GM11168 (cell line): ENCODE measurements around the gene OCA2.

Experiments
- in situ Hi-C: fragments of 300-500 bp; cut with MboI; formaldehyde crosslinking; loops from one replicate; pipeline ENCODE4 v1.12.0; 2022; ENCODE audit warnings: low sequenced_read_pairs; ENCODE audit not compliant: unreplicated experiment

Gene OCA2

GRCh38 chr15:27833974-27834373 is 265.1 kb downstream of the OCA2 start:
- in situ Hi-C loops = no loop called here

DNA sequence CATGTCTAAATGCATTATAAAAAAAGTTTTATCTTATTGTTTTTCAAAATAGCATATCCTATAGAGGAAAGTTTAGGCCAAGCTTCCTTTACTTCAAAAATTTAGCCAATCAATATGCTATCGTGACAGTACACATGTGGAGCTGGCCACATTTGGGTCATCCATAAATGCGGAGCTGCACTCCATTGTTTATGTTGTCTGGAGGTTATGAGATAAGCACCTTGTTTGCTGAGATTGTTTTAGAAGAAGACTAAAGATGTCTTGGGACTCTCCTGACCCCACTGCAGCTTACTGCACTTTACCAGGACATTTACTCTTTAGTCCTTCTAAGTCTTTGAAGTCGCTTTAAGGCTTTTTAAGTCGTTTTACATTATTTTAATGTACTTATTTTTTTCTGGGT is 265.9 kb downstream of the OCA2 start:
- in situ Hi-C loops = no loop called here

DNA sequence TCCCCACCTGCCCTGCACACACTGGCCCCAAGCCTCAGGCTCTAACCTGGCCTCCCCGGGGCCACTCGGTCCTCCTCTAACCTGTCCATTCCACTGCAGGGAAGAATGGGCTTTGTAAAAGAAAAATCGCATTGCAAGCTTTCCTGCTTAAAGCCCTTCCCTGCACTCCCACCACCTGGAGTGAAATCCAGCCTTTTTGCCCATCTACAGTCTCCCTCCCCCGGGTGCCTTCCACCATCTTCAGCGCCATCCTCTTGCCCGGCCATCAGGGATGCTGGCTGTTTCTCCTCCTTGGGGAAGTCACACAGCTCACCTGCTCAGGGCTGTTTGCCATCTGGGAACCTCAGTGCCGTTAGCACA is 266.9 kb downstream of the OCA2 start:
- in situ Hi-C loops = no loop called here

- in situ Hi-C loops = no loop called here
Measured at GRCh38 chr15:27831384-27832236, 267.5 kb downstream of the OCA2 start.

DNA sequence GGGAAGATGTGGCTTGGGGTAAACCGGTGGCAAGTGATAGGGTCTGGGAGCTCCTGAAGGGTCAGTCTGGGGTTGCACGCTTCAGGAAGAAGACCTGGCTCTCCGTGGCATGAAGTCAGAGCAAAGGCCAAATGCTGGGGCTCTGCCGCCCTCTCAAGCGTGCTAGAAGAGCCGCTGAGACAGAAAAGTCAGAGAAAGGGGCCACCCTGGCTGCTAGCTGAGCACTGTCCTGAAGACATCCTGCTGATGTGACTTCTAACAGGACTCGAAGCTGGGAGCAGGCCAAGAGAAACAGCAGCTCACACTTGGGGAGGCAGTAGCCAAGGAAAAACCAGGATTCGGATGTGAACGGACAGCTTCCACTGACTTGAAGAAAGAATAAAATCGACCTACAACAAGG is 270.4 kb downstream of the OCA2 start:
- in situ Hi-C loops = no loop called here

DNA sequence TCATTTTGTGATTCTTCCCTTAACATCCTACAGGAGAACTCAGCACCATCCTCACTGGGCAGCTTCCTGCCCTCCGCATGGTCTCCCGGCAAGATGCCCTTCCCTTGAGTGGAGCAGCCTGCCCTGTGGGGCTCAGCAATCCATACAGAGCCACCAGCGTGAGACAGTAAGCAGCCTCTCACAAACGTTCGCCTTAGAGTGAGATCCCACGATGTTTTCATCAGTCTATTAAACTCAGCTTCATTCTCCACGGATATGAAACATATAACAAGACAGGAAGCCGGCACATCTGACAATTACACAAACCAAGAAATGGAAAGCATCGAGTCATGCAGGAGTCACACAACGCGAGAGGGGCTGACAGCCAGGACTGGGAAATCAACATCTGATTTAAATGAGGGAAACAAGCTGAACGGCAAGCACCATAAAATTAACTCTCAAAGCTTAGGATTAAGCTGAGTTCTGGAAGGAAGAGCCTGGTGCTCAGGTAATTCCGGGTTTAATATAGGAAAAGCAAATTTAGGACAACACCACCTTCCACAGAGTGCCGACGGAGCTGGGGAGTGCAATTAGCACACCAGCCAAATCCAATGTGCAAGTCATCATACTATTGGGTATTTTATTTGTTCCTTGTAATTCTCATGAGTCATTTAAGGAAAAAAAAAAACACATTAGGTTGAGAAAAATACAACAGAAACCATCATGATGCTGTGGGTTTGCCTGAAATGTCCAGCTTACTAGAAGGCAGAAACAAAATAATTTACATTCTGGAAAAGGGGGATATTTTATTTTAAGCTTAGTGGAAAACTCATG is 272.0 kb downstream of the OCA2 start:
- in situ Hi-C loops = no loop called here

GRCh38 chr15:27826411-27826810 is 272.7 kb downstream of the OCA2 start:
- in situ Hi-C loops = no loop called here

- in situ Hi-C loops = no loop called here
Measured at GRCh38 chr15:27824841-27825422, 274.2 kb downstream of the OCA2 start.

DNA sequence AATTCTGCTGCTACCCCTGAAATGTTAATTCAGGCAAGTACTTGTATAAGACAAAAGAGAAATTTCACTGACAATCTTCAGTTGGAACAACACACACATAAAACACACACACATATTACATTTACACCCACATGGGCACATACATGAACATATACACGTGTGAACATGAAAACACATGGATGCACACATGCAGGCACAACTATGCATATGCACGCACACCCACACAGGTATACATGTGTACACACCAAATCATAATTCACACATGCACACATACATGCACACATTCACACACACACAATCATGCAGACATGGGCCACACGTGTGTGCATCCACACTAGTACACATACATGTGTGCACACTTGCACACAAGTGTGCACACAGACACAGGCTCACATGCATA is 277.8 kb downstream of the OCA2 start:
- in situ Hi-C loops = no loop called here

DNA sequence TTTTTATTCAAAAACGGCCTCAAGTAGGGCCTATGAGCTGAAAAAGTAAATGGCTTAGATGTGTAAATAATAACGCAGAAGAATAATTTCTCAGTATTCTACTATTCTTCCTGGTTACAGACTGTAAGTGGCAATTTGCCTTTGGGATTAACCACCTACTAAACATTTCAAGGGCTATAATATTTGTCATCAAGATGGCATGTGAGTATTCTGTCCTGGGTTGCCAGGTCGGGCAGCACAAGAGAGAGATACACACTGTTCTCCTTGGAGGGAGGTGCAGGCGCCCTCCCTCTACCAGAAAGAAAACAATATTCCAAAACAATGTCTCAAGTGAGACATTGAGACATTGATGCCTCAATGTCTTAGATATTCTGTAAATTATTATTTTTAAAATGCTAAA is 278.4 kb downstream of the OCA2 start:
- in situ Hi-C loops = no loop called here

- in situ Hi-C loops = no loop called here
Measured at GRCh38 chr15:27820232-27820631, 278.9 kb downstream of the OCA2 start.

- in situ Hi-C loops = no loop called here
Measured at GRCh38 chr15:27817258-27817657, 281.9 kb downstream of the OCA2 start.

- in situ Hi-C loops = no loop called here
Measured at GRCh38 chr15:27816790-27817189, 282.3 kb downstream of the OCA2 start.

DNA sequence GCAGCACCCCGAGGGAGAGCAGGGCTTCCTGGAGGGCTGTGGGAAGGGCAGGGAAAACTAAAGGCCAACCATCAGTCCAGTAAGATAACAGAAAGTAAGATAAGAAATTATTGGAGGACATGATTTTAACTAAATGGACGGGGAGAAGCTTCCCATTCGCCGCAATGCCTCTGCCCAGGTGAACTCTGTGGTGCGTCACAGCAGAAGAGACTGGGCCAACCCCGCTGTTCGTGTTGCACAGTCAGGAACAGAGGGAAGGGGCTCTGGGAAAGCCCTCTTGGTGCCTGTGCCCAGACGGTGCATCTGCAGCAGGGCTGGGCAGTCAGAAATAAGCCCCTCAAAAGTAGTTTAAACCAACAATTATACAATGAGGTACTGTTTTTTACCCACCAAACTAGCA is 284.1 kb downstream of the OCA2 start:
- in situ Hi-C loops = no loop called here

GRCh38 chr15:27813139-27813538 is 286.0 kb downstream of the OCA2 start:
- in situ Hi-C loops = no loop called here

- in situ Hi-C loops = no loop called here
Measured at GRCh38 chr15:27808182-27808581, 290.9 kb downstream of the OCA2 start.

DNA sequence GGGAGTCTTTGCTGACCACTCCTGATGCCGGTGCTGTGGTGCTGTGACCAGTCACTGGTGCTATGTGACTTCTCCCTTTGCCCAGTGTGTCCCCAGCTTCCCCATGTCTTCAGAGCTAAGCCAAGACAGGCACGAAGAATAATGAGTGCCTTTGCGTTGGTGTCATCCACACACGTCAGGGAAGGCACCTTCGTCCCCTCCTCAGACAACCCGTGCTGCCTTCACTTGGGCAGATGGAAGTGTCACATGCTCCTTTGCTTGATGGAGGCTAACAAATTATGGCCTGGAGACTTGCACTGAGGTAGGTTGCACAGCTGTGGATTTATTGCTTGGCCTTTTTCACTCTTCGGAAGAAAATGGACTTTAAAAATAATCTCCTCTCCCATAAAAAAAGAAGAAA is 291.8 kb downstream of the OCA2 start:
- in situ Hi-C loops = no loop called here

GRCh38 chr15:27806396-27806795 is 292.7 kb downstream of the OCA2 start:
- in situ Hi-C loops = no loop called here

DNA sequence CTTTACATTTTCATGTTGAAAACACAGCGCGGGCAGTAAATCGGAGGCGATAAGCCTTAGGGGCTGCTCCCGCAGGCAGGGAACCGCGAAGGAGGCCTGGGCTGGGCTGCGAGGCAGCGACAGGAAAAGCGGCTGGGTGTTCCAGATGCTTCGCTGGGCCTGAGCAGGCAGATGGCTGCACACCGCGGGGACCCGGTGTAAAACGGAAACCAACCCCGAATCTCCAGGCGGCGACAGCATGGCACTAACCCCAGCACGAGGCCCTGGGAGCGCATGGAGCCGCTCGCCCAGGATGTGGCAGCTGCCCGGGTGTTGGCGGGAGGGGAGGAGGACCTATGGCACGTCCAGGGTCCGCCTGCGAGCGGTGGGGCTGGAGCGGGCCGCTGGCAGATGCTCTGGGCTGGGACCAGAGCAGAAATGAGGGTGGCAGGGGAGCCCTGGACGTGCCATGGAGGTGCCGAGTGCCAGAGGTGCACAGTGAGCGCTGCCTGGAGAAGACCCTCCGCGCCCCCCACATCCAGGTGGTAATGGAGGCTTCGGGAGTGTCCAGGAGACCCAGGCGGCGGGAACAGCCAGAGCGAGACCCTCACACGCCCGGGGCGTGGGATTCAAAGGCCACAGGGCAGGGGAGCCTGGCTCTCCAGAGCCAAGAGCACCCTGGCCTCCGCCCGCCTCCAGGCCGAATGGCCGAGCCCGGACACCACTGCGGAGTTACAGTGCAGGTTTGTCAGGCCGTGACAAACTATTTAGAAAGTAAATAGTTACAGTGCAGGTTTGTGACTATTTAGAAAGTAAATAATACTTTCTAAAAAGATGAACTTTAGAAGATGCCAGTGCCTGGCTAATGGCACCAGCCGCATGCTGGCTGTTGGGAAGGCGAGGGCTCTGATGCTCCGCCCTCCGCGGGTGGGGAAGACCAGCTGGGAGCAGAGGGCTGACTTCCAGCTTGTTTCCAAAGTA is 293.6 kb downstream of the OCA2 start:
- in situ Hi-C loops = no loop called here

GRCh38 chr15:27804569-27805260 is 294.4 kb downstream of the OCA2 start:
- in situ Hi-C loops = no loop called here
